Heart left ventricle (tissue), 16 donors: ENCODE data around the gene SCUBE3. TPM values are rescaled to one million over a fixed set of nuclear protein-coding genes. Genes with fewer than 3 reads are reported as not detected.

Experiments used
- ATAC-seq, 4 donors: fragments of 200-7000 bp; cut with Tn5 transposase; one replicate each; pipeline ENCODE4 v1.9.1; 2020 to 2022; ENCODE audit warnings: moderate library complexity in 4 of 4, mild to moderate bottlenecking in 3 of 4, moderate number of reproducible peaks in 1 of 4
- DNase-seq, 5 donors: peaks; one replicate each; pipeline ENCODE4 v3.0.0-alpha.2; 2020
- H3K27ac ChIP-seq, 12 donors: fragments of 200-600 bp; sonication (generic) in 4 of 12; one replicate each; pipeline versions ENCODE4 v1.5.0 to v1.8.0; 2016 to 2022; ENCODE audit warnings: mild to moderate bottlenecking in 2 of 12
- H3K27me3 ChIP-seq, 9 donors: fragments of 200-600 bp; sonication (generic) in 2 of 9; one replicate each; pipeline versions ENCODE4 v1.5.1 to v1.8.0; 2016 to 2022; ENCODE audit warnings: mild to moderate bottlenecking in 3 of 9
- H3K36me3 ChIP-seq, 9 donors: fragments of 200-600 bp; sonication (generic) in 2 of 9; one replicate each; pipeline versions ENCODE4 v1.5.0 to v1.8.0; 2018 to 2022; ENCODE audit warnings: mild to moderate bottlenecking in 2 of 9
- H3K4me1 ChIP-seq, 12 donors: fragments of 200-600 bp; sonication (generic) in 4 of 12; one replicate each; pipeline versions ENCODE4 v1.5.0 to v1.8.0; 2016 to 2022; ENCODE audit warnings: mild to moderate bottlenecking in 3 of 12
- H3K4me3 ChIP-seq, 12 donors: fragments of 200-600 bp; sonication (generic) in 4 of 12; one replicate each; pipeline versions ENCODE4 v1.5.0 to v1.8.0; 2017 to 2022; ENCODE audit warnings: mild to moderate bottlenecking in 9 of 12, moderate library complexity in 4 of 12
- H3K9me3 ChIP-seq, 12 donors: fragments of 200-600 bp; sonication (generic) in 4 of 12; one replicate each; pipeline versions ENCODE4 v1.5.0 to v1.8.0; 2016 to 2022; ENCODE audit warnings: mild to moderate bottlenecking in 1 of 12
- POLR2A ChIP-seq, 2 donors: fragments of 450-650 bp; IDR thresholded peaks; one replicate each; pipeline ENCODE4 v1.6.1; 2017; ENCODE audit warnings: antibody characterized with exemption in 2 of 2, mild to moderate bottlenecking in 2 of 2, moderate library complexity in 2 of 2
- WGBS, 4 donors: extraction: QIAGEN DNeasy Blood & Tissue Kit in 2 of 4; methylation state at CpG; one replicate each; pipeline versions ENCODE4 v1.1.5 to v1.1.7; 2013 to 2018; 5-methylcytosine and 5-hydroxymethylcytosine counted together
- intact Hi-C, 10 donors: fragments of 100-400 bp; cut with DNase I; formaldehyde crosslinking; loops; one replicate each; pipeline versions ENCODE4 v1.11.1 to v1.14.2; 2022
- polyA plus RNA-seq, 2 donors: library from polyadenylated mRNA; stranded (reverse); fragments of 200-250 nt; gene quantifications; one replicate each; pipeline ENCODE4 v1.2.3, GENCODE V29; 2013
- total RNA-seq, 9 donors: library from RNA; depleted of rRNA in 2 of 9; stranded (reverse); fragments of >200 nt in 2 of 9; fragmentation: NEBNext Ultra II Directional in 3 of 9; extraction: Animal tissue kit (Norgen Biotek cat#: 25700) in 3 of 9; gene quantifications; one replicate each; pipeline versions ENCODE4 v1.1.0 to v1.2.4, GENCODE V29; 2016 to 2023
- TF ChIP-seq, protein P1 (sequence below), 12 donors: fragments of 200-600 bp; sonication (generic) in 4 of 12; IDR thresholded peaks; one replicate each; pipeline versions ENCODE4 v1.5.0 to v1.8.0; 2018 to 2022; ENCODE audit warnings: antibody characterized with exemption in 12 of 12, mild to moderate bottlenecking in 5 of 12
- donor health status: ischemic (EF 13 %, LVEDD 7.1; RV severe dilation, severe dysfunction).
- donor health status: healthy with polysubstance abuse.
- donor health status: DM: no; HTN: yes; CAD: no.
- donor health status: DM: no; HTN: no; CAD: no.
- donor health status: ischemic (EF 25% LVEDD 6.9; RV normal size, moderate dysfunction).
- donor health status: ischemic (EF 25% LVEDD 5.7; RV mildly dilated, moderate dysfunction).
- donor health status: healthy.
- donor health status: DM: yes; HTN: yes; CAD: no.
- donor health status: ischemic (EF 35%, LVEDD 5.7; RV mildly dilated, moderate dysfunction).
- donor health status: nonischemic (EF 11% LVEDD 7.7; RV severe dilation, severe dysfunction).
- donor health status: DM: yes; HTN: yes; CAD: no.
- donor health status: PGD.
- donor health status: ischemic (EF 29% LVEDD 5.4; RV normal size, mild dysfunction).
- donor health status: nonischemic (EF 23%, LVEDD 6.1; RV moderate dilation, normal function).

SCUBE3 gene
- total and polyA plus RNA-seq, 11 donors, result 0.61 to 18.7 (median 4.3) TPM

DNA sequence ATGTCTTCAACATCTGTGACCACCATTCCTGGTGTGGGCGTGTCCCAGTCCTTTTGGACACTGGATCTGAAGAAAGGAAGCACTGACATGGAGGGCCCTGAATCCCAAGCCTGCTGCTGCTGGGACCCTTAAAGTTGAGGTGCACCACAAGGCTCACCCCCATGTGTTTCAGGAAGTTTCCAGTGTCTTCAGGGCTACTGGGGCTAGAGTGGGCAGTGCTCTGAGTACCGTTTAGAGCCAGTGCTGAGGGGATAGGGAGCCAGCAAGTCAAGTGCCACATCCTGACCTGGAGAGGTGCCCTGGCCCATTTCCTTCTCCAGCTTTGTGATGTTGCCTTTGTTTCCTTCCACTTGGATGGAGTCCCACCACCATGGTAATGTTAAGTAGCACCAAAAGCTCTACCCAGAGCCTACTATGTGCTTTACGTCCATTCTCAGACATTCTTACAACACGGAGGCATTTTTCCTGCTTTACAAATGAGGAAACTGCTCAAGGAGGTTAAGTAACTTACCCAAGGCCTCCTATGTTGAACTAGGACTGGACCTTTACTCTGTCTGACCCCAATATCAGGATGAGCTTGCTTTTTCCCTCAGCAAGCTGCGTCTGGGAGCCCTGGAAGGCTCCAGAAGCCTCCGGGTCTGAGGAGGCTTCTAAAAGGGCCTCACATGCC is 83.3 kb downstream of the SCUBE3 start:
- H3K36me3 ChIP-seq, result peaks cover 0 to 40% (median 32%) of the 10 kb centered on the region in 9 donors
- intact Hi-C loops, result loop anchor here in 8 of 10 donors (1.0 to 5.0 kb wide), 5 partner anchors 30 to 155 kb away; partner anchors contain the start of gene FANCE (in 2 of the 8)
- H3K4me3 ChIP-seq, result peak overlapping the region in 9 of 12 donors; percentile 39 to 71 (median 49)
- no peak for TF ChIP-seq POLR2A (IDR thresholded peaks at IDR 0.05)
- TF ChIP-seq, protein P1, sequence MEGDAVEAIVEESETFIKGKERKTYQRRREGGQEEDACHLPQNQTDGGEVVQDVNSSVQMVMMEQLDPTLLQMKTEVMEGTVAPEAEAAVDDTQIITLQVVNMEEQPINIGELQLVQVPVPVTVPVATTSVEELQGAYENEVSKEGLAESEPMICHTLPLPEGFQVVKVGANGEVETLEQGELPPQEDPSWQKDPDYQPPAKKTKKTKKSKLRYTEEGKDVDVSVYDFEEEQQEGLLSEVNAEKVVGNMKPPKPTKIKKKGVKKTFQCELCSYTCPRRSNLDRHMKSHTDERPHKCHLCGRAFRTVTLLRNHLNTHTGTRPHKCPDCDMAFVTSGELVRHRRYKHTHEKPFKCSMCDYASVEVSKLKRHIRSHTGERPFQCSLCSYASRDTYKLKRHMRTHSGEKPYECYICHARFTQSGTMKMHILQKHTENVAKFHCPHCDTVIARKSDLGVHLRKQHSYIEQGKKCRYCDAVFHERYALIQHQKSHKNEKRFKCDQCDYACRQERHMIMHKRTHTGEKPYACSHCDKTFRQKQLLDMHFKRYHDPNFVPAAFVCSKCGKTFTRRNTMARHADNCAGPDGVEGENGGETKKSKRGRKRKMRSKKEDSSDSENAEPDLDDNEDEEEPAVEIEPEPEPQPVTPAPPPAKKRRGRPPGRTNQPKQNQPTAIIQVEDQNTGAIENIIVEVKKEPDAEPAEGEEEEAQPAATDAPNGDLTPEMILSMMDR (IDR thresholded peaks at IDR 0.05), result no peak
- no peaks in the 10 kb centered on the region for H3K9me3 ChIP-seq
- DNase-seq (no peak), ATAC-seq (no peak)
- peak overlapping the region in 6 of 12 donors; percentile 34 to 93 (median 54) for H3K27ac ChIP-seq
- 40 to 62% (median 44%) methylated on average over 5 to 6 of the region's 6 CpGs for WGBS, 4 donors
- H3K4me1 ChIP-seq, result peaks cover 0 to 51% (median 14%) of the 10 kb centered on the region in 12 donors
- H3K27me3 ChIP-seq, result no peaks in the 10 kb centered on the region

GRCh38 chr6:35297601-35298481 is 84.1 kb downstream of the SCUBE3 start, which contains the start of gene DEF6:
Gene DEF6, plus strand, starts transcription at chr6:35297818. Its CDS starts 39 bp downstream, at chr6:35297857.
- TF ChIP-seq POLR2A (IDR thresholded peaks at IDR 0.05), result peak in 1 of 2 donors; percentile 32
- TF ChIP-seq, protein P1 (IDR thresholded peaks at IDR 0.05), result peak; percentile 54 to 82 (median 70)
- Histone ChIP-seq H3K27me3 (no peaks in the 10 kb centered on the region), H3K4me3 (peak within 1 kb of the TSS in 11 of 12 donors; percentile 20 to 71 (median 47)), H3K9me3 (no peaks in the 10 kb centered on the region), H3K36me3 (peaks cover 0 to 35% (median 24%) of the 10 kb centered on the region in 9 donors), H3K27ac (peak within 1 kb of the TSS in 7 of 12 donors; percentile 41 to 93 (median 49)), H3K4me1 (peaks cover 0 to 58% (median 15%) of the 10 kb centered on the region in 12 donors)
- ATAC-seq (peak; percentile 82 to 94 (median 88)), DNase-seq (peak; percentile 79 to 90 (median 84))
- intact Hi-C loops, result loop anchor here in 8 of 10 donors (1.0 to 5.0 kb wide), 5 partner anchors 29 to 154 kb away; partner anchors contain the start of gene FANCE (in 2 of the 8)
- 26 to 35% (median 33%) methylated on average over 20 to 35 of the region's 35 CpGs for WGBS, 4 donors

DNA sequence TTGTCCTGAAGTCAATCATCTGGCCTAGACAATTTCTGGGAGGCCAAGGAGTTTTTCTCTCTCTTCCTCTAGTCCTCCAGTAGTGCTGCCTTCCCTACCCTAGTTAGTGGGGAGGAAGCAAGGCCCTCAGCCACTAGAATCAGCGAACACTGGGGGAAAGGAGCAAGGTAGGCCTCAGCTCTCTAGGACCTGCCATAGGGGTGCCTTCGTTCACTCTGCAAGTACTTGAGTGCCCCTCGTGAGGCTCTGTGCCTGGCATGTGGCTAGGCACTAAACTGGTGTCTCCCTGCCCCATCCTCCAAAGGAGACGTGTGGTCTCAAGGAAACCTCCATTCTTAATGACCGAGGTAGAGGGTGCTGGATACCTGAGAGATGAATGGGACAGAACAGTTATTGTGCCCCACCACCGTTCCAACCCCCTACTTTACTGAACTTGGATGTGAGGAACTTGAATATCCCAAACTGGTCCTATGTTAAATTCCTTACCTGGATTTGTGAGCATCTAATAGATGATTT is 84.9 kb downstream of the SCUBE3 start:
- WGBS, 4 donors, result 86 to 100% (median 95%) methylated on average over 6 of the region's 6 CpGs
- Histone ChIP-seq H3K27ac (peak overlapping the region in 4 of 12 donors; percentile 13 to 93 (median 50)), H3K4me1 (peaks cover 0 to 67% (median 18%) of the 10 kb centered on the region in 12 donors), H3K36me3 (peaks cover 0 to 27% (median 16%) of the 10 kb centered on the region in 9 donors), H3K9me3 (no peaks in the 10 kb centered on the region), H3K4me3 (peak overlapping the region in 7 of 12 donors; percentile 47 to 71 (median 53)), H3K27me3 (no peaks in the 10 kb centered on the region)
- TF ChIP-seq, protein P1 (IDR thresholded peaks at IDR 0.05), result no peak
- no peak for TF ChIP-seq POLR2A (IDR thresholded peaks at IDR 0.05)
- no peak for ATAC-seq
- intact Hi-C loops, result loop anchor here in 5 of 10 donors (5.0 kb wide), 2 partner anchors 149 to 154 kb away; partner anchors contain the start of gene FANCE (in 2 of the 5)
- no peak for DNase-seq
